Stimulated activated CD4-positive, alpha-beta T cell treated with anti-CD3 and anti-CD28 coated beads, Interleukin-2, amount 100 ng/mL, for 4 hours (primary cell): ENCODE data around the gene ALPG.
"Not testable (repeated sequence)": the region's sequence is repeated elsewhere in the genome, so short reads cannot be mapped to it uniquely, and the experiment has no call there.

Experiments
- DNase-seq: peaks from one replicate; pipeline ENCODE4 v3.0.0-alpha.2; 2020; ENCODE audit warnings: low read depth

Gene ALPG

GRCh38 chr2:232377319-232377718 lies 29.3 kb upstream of the ALPG start:
- DNase-seq = no peak

DNA sequence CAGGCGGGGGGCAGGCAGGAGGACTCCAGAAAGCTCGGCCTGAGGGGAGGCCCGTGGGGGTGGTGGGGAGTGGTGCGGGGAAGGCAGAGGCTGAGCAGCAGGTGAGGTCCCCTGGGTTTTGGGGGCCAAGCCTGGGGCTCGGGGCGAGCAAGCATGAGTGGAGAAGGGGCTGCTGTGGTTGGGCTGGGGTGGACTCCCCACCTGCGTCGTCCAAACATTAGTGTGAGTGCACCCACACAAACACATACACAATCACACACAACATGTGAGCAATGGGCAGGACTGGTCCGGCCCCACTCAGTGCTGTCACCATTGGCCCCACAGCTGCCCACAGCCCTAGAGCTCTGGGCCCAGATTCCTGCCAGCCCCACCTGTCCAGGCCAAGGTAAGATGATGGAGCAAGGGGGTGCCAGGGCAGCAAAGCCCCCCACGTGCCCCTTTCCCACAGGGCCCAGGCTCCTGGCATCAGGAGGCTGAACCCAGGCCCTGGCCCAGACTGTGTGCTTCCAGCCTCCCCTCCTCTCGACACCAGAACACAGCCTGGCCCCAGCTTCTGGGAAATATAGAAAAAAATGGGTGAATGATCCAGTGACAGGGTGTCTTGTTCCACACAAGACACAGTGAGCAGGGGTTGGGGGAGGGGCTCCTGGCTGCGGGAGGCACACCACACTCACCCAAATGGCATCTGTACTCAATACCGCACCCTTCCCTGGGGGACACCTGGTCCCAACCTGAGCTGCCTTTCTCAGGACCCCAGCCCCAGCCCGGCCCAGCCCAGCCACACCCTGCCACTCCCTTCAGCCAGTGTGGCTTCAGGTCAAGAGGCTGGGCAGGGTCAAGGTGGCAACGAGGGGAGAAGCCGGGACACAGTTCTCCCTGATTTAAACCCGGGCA lies 28.6 kb upstream of the ALPG start:
- no peak for DNase-seq

DNA sequence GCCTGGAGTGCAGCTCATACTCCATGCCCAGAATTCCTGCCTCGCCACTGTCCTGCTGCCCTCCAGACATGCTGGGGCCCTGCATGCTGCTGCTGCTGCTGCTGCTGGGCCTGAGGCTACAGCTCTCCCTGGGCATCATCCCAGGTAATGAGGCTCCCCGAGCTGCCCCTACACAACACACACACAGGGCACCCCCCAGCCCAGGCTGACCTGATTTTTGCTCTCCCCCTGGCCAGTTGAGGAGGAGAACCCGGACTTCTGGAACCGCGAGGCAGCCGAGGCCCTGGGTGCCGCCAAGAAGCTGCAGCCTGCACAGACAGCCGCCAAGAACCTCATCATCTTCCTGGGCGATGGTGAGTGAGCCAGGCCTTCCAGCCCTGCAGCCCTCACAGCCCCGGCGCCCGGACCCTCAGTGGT lies 27.9 kb upstream of the ALPG start, which contains the start of gene ALPP:
Gene ALPP (plus strand): TSS at position 17 of the 417 bp plus-strand sequence. CDS start 52 bp downstream, at position 69.
- not testable (repeated sequence) for DNase-seq

DNA sequence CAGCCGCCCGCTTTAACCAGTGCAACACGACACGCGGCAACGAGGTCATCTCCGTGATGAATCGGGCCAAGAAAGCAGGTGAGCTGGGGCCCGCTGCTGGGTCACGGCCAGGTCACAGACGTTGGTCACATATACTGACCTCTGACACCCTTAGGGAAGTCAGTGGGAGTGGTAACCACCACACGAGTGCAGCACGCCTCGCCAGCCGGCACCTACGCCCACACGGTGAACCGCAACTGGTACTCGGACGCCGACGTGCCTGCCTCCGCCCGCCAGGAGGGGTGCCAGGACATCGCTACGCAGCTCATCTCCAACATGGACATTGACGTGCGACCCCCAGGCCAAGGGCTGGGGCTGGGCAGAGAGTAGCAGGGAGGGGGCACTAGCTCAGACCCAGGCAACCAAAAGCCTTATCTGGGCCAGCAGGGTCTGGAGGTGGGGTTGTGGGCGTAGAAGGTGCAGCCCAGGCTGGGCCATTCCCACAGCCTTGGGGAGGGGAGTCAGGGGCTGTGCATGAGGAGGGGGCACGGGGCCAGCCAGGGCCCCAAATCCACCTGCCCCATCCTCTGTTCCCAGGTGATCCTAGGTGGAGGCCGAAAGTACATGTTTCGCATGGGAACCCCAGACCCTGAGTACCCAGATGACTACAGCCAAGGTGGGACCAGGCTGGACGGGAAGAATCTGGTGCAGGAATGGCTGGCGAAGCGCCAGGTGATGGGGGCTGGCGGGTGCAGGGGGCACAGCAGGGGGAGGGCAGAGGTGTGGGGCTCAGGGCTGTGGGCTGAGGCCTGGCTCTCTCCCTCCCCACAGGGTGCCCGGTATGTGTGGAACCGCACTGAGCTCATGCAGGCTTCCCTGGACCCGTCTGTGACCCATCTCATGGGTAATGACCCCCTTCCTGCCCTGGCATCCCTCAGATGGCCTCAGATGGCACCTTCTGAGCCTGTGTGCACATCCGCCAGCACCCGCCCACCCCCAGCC lies 26.7 kb upstream of the ALPG start:
- DNase-seq = not testable (repeated sequence)

DNA sequence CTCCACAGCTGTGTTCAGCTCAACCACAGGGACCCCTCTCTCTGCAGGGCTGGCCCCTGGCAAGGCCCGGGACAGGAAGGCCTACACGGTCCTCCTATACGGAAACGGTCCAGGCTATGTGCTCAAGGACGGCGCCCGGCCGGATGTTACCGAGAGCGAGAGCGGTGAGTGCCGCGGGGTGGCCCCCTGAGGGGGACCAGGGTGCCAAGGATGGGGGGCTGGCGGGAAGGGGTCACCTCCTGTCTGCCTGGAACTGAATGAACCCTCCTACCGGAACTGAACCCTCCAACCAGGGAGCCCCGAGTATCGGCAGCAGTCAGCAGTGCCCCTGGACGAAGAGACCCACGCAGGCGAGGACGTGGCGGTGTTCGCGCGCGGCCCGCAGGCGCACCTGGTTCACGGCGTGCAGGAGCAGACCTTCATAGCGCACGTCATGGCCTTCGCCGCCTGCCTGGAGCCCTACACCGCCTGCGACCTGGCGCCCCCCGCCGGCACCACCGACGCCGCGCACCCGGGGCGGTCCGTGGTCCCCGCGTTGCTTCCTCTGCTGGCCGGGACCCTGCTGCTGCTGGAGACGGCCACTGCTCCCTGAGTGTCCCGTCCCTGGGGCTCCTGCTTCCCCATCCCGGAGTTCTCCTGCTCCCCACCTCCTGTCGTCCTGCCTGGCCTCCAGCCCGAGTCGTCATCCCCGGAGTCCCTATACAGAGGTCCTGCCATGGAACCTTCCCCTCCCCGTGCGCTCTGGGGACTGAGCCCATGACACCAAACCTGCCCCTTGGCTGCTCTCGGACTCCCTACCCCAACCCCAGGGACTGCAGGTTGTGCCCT lies 25.2 kb upstream of the ALPG start:
- not testable (repeated sequence) for DNase-seq

- no peak for DNase-seq
Observed at GRCh38 chr2:232382331-232383225, 24.1 kb upstream of the ALPG start.

DNA sequence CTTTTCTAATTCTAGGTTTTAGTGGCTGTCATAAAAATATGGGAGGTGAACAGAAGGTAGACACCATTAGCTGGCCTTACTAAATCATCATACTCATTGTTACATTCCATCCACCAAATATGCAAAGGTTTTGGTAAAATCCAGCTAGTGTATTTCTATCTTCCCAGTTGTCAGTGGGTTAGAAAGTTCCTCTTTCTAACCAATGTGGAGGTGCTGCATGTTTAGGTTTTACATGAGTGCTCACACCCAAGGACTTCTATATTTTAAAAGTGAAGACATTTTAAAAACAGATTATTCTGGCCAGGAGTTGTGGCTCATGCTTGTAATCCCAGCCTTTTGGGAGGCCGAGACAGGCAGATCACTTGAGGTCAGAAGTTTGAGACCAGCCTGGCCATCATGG lies 22.2 kb upstream of the ALPG start:
- no peak for DNase-seq

GRCh38 chr2:232385058-232385457 lies 21.6 kb upstream of the ALPG start:
- not testable (repeated sequence) for DNase-seq

DNA sequence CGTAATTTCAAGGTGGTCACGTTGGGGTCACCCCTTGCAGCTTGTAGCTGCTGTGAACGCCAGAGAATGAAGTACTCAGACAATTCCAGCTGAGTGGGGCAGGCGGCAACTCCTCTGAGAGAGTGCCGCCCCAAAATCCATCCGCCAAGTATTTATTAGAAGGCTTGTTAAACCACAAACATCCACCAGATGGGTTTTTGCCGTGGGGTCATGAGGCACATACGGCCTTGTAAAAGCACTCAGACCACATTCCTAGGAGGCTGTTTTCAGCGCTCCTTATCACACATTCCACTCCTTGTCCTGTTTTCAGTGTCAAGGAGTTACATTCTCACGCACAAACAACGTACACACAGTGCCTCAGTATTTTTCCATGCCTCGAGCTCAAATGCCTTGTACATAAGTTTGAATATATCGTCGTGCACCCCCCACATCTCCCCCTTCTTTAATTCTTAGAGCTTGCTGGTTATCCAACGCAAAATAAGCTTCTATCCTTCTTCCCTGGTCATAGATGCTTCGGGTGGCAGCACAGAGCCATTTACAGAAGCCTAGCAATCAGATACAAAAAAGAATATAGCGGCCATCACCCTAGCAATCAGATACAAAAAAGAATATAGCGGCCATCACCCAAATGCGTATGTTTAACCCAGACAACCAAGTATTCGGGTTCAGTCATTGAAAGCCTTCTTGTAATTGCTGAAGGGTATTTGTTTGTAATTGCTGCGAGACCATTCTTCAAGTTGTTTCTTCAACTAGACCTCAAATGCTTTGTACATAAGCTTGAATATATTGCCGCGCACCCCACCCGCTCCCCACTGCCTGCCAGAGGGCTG lies 20.8 kb upstream of the ALPG start:
- no peak for DNase-seq

GRCh38 chr2:232386490-232386739 lies 20.2 kb upstream of the ALPG start:
- no peak for DNase-seq

DNA sequence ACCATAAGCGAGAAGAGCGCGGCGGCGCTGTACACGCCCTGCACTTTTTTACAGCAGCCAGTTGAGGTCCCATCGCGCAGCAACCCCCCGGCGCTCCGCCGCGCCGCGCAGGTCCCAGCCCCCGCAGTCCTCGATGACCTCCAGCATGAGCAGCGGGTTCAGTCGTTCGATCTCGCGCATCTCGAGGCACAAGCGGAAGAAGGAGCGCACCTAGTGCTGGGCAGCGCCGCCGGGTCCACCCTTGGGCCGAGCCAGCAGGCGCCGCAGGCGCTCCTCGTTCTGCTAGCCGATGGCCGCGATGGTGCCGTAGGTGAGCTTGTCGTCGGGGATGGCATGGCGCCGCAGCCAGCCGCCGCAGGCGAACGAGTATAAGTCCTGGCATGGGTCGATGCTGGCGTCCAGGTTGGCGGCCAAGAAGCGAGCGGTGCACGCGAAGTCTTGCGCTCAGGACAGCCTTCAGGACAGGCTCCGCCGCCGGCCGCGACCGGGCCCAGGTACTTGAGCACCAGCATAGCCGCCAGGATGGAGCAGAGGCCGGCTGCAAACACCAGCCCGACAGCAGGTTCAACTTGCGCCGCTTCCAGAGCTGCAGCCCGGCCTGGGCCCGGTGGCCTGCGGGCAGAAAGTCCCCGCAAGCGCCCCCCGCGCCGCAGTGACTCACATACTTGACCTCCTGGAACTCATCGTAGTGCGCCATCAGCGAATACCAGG lies 19.7 kb upstream of the ALPG start:
- DNase-seq = no peak

DNA sequence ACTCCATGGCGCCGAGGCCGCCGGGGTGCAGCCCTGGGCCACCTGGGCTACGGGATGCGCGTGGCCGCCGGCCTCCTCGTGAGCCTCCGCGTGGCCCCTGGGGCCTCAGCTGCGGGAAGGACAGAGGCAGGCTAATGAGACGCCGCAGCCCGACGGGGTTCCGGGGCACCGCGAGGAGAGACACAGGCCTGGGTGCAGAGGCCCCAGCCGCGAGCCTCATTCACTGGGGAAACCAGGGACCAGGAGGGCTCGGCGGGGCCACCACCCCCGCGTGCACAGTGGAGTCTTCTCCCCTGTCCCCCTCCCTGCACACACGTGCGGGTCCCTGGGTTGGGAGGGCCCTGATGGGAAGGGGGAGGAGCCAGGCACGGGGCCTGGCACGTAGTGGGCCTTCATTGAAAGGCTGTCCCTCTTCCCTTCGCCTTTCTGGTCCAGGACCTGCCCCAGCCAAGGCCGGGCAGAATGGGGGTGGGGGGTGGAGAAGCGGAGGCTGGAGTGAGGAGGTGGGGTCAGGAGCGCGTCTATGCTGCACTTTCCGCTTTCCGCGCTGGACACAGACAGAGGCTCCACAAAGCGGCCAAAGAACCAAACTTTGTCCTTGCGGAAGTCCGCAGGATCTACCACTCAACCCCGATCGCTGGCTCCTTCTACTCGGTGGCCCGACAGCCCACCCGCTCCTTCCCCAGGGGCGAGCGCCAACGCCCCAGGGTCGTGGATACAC lies 19.0 kb upstream of the ALPG start:
- no peak for DNase-seq

- DNase-seq = no peak
Observed at GRCh38 chr2:232388324-232388891, 18.2 kb upstream of the ALPG start.

DNA sequence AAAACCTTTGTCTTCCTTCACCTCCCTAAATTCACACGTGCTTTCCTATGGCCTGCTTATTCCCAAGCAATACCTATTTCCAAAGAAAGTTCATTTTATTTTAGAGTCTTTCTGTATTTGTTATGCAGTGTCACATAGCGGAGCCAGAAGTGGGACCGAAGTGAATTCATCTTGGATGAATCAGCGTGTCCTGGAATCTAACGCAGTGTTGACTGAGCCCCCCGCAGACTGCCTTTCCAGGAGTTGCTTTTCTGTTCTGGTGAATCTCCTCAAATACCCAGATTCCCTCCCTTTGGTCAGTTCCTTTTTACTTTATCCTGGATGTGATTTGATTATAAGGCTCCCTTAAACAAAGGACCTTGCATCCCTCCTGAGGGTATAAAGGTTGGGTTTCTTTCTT lies 17.3 kb upstream of the ALPG start:
- DNase-seq = no peak

- no peak for DNase-seq
Observed at GRCh38 chr2:232390661-232391060, 16.0 kb upstream of the ALPG start.

DNA sequence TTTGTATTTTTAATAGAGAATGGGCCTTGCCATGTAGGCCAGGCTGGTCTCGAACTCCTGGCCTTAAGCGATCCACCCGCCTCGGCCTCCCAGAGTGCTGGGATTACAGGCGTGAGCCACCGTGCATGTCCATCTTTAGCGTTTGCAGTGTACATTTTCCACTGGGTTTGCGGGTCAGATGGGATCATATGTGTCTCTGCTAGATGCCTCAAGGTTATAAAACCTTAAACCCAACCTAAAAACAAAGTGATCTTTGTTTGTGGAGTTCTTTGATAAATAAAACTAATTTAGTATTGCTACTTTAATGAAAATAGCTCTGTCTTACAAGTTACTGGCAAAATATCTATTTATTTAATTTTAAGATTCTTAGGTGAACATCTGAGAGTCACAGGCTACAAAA lies 13.1 kb upstream of the ALPG start:
- DNase-seq = no peak

DNA sequence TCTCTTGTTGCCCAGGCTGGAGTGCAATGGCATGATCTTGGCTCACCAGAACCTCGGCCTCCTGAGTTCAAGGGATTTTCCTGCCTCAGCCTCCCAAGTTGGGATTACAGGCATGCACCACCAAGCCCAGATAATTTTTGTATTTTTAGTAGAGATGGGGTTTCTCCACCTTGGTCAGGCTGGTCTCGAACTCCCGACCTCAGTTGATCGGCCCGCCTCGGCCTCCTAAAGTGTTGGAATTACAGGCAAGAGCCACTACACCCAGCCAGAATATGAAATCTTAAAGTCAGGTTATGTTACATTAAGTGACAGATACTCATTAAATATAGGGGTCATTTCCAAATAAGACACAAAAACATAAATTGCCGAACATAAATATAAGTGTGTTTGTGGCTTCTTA lies 12.2 kb upstream of the ALPG start:
- DNase-seq = not testable (repeated sequence)

DNA sequence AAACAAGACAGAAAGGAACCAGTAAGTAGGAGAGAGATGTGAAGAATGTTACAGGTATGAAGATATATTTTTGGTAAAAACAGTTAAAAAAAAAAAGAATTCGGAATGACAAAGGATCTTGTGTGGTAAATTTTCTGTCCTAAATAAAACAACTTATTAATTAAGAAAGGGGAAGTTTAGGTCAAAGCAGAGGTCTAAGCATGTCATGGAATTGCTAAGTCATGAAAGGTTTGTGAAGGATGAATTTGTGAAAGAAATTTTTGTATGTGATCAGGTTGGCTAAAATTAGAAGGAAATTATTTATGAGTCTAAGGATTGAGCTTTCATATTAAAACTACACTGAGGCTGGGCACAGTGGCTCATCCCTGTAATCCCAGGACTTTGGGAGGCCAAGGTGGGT lies 11.1 kb upstream of the ALPG start:
- DNase-seq = no peak
